NCI-H1105 treated with DMSO at 0.1 percent for 48 hours (cell line): ENCODE measurements around the gene PYDC1.
"Not testable (repeated sequence)": the region's sequence is repeated elsewhere in the genome, so short reads cannot be mapped to it uniquely, and the experiment has no call there.

Experiments used
- DNase-seq: peaks from one replicate; lab custom pipeline; 2025; lab: John Stamatoyannopoulos, UW

PYDC1 gene

DNA sequence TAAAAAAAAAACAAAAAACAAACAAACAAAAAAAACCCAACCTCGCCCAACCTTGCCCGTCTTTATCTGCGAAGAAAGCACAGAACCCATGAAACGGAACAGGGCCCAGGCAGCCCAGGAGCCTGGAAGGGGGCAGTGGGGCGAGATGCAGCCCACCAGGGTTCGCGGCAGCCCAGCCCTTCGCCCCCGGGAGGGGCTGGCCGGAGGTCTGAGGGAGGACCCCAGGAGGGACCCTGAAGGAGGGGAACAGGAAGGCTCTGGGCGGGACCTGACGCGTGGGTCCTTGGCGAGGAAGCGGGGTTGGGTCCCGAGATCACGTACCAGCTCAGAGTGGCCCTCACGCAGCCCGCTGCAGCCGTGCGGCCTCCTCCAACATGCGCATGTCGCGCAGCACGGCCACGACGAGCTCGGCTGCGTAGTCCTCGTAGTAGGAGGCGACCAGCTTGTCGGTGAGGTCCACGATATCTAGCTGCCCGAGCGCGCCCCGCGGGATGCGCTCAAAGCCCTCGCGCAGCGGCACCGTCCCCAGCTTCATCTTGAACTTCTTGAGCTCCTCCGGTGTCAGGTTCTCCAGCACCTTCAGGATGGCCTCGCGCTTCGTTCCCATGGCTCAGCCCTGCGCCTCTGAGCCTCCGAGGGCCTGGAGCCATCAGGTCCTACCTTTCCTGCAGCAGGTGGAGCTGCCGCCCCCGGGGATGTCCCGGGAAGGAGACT, at the start of gene PYDC1:
TSS of gene PYDC1 (minus strand) at position 714 of the 714 bp plus-strand sequence. CDS start at position 607, 107 bp downstream.
- no peak for DNase-seq

DNA sequence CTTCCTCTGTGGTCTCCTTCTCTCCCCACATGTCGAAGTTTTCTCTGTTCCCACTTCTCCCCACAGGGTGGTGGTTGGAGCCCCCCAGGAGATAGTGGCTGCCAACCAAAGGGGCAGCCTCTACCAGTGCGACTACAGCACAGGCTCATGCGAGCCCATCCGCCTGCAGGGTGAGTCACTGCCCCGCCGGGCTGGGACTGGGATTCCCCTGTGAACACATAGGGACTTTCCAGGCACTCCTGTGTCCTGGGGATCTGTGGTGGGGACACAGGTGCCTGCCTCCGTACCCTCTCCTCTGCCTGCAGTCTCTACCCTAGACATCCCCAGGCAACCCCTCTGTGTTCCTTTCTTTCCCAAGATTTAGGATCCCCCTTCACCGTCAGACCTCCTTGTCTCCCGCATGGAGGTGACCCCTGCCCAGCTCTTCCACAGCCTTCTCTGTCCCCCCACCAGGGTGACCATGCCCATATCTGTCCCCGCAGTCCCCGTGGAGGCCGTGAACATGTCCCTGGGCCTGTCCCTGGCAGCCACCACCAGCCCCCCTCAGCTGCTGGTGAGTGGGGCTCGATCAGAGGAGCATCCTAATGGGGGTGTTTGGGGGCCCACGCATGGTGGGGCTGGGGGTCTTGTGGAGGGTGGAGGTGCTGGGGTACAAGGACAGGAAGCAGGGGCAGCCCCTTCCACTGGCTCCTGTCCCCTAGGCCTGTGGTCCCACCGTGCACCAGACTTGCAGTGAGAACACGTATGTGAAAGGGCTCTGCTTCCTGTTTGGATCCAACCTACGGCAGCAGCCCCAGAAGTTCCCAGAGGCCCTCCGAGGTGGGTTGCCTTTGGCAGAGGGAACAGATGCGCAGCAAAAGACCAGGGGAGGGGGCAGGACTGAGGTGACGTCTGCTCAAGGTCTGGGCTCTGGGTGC, 48.7 kb upstream of the PYDC1 start:
- no peak for DNase-seq

DNA sequence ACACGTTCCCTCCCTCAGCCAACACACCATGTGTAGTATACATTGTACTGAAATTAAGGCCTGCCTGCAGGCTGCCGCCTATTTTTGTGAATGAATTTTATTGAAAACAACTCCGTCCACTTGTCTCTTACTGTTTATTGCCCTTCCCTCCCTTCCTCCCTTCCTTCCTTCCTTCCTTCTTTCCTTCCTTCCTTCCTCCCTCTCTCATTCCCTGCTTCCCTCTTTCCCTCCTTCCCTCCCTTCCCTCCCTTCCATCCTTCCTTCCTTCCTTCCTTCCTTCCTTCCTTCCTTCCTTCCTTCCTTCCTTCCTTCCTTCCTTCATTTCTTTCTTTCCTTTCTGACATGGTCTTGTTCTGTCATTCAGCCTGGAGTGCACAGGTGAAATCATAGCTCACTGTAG, 45.1 kb upstream of the PYDC1 start:
- DNase-seq, result no peak

DNA sequence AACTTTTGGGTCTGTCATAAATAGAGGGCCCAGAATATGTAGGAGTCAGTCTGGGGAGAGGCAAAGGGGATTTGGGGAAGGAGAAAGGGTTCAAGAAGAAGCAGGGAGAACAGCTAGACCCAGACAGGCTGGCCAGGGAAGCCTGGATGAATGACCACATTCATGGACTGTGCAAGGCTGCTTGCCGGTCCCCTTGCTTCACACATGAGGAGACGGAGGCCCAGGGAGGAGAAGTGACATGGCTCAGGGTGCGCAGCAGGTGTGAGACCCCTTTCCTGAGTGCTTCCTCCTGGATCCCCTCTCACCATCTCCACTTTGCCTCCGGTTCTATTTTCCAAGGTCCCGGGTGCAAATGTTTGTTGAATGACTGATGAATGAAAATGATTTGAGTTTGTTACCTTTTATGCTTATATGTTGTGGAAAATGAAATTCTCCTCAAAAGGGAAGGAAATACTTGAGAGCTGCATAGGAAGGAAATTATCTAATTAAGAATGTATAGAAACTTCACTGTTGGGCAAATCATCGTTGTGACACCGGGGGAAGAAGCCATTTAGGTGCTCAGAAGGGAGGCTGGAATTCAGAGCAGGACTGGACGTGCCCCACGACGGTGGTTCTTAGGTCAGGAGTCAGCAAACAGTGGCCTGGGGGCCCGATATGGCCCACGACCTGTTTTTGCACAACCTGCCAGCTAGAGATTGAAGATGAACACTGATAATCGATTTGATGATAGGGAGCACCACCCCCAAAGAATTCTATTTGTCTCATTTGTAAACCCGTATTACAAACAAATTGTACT, 43.4 kb upstream of the PYDC1 start:
- no peak for DNase-seq

DNA sequence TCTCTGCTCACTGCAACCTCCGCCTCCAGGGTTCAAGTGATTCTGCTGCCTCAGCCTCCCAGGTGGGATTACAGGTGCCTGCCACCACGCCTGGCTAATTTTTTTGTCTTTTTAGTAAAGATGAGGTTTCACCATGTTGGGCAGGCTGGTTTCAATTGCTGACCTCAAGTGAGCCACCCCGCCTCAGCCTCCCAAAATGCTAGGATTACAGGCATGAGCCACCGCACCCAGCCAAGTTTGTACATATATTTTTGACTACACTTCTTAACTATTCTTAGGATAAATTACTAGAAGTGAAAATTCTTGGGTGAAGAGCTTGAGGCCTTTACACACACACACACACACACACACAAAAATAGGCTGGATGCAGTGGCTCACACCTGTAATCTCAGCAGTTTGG, 41.4 kb upstream of the PYDC1 start:
- DNase-seq, result no peak

DNA sequence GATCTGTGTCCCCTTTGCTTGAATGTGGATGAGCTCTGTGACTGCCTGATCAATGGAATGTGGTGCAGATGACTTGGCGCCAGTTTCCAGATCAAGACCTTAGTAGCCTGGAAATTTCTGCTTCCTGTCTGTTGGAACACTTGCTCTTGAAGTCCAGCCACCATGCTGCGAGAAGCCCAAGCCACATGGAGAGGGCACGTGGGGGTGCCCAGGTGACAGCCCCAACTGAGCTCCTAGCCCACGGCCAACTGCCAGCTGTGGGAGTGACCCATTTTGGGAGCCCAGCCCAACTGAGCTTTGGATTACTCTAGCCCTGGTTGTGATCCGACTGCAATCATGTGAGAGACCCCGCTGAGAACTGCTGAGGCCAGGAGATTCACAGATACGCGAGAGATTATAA, 39.5 kb upstream of the PYDC1 start:
- DNase-seq, result no peak

DNA sequence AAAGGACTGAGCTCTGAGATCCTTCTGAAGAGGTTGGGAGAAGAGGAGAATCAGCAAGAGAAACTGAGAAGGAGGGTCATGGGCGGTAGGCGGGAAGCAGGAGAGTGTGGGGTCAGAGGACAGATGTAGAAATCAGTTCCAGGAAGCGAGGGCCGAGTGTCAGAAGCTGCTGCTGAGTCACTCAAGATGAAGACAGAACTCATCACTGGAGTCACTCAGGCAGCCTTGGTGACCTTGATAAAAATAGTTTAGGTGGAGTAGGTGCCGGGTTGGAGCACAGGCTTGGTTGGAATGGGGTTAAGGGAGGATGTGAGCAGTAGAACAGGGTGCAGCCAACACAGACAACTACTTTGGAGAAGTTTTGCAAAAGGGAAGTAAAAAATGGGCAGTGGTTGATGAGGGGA, 36.7 kb upstream of the PYDC1 start:
- no peak for DNase-seq

DNA sequence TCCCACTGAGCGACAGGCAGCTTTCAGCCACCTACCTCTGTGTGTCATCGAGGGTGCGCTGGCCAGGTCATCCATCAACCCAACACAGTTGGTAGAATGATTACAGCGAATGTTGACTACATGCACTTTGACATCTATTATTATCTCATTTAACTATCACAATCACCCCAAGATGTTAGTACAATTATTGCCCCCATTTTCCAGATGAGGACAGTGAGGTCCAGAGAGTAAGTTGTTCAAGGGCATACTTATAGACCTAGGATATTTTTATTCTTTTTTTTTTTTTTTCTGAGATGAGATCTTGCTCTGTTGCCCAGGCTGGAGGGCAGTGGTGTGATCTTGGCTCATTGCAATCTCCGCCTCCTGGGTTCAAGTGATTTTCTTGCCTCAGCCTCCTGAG, 34.5 kb upstream of the PYDC1 start:
- DNase-seq, result no peak

DNA sequence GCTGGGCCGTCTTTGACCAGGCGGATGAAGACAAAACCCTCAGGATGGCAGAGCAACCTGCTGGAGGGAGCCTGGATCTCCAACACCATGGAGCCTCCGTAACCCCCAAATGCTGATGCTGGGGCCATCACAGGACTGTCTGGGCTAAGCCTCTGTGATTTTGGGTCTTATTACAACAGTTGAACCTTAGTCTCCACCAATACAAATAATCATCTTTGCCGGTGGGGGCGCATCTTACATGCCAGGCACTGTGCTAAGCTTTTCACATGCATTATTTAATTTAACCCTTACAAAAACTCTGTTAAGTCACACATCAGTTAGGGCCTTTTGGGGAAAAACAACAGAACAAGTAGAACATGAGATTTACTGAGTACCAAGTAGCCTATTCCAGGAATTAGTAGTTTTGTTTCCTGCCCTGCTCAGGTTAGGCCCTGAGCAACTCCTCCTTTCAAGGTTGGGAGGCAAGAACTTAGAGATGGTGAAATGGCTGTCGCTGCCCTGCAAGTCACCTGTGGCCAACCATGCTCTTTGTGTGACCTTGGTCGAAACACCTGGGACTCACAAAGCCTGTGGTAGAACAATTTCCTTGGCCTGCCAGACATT, 33.9 kb upstream of the PYDC1 start:
- DNase-seq, result no peak

DNA sequence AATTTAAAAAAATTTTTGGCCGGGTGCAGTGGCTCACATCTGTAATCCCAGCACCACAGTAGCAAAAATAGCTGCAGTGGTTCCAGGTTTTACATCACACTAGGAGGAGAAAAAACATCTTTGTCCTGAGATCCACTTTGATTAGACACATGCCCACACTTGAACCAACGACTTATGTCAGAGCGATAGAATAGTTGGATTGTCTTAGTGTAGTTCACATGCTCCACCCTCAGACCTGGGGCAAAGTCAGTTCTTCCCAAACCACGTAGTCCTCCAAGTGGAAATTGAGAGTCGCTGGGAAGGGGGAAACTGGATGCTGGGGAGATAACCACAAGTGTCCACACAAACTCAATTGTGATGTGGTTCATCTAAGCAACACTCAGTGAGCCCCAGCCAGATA, 31.4 kb upstream of the PYDC1 start:
- DNase-seq, result no peak

DNA sequence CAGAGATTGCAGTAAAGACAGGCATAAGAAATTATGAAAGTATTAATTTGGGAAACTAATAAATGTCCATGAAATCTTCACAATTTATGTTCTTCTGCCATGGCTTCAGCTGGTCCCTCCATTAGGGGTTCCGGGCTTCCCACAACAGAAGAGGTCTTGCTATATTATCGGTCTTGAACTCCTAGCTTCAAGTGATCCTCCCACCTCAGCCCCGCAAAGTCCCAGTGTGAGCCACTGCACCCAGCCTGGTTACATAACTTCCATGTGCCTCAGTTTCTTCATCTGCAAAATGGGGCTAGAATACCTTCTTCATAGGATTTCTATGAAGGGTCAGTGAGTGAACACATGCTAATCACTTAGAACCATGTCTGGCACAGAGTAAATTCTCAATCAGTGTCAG, 29.4 kb upstream of the PYDC1 start:
- no peak for DNase-seq

DNA sequence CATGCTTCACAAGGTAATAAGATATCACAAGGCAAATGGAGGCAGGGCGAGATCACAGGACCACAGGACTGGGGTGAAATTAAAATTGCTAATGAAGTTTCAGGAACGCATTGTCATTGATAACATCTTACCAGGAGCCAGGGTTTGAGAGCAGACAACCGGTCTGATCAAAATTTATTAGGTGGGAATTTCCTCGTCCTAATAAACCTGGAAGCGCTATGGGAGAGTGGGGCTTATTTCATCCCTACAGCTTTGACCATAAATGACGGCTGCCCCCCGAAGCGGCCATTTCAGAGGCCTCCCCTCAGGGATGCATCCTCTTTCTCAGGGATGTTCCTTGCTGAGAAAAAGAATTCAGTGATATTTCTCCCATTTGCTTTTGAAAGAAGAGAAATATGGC, 28.7 kb upstream of the PYDC1 start:
- not testable (repeated sequence) for DNase-seq

DNA sequence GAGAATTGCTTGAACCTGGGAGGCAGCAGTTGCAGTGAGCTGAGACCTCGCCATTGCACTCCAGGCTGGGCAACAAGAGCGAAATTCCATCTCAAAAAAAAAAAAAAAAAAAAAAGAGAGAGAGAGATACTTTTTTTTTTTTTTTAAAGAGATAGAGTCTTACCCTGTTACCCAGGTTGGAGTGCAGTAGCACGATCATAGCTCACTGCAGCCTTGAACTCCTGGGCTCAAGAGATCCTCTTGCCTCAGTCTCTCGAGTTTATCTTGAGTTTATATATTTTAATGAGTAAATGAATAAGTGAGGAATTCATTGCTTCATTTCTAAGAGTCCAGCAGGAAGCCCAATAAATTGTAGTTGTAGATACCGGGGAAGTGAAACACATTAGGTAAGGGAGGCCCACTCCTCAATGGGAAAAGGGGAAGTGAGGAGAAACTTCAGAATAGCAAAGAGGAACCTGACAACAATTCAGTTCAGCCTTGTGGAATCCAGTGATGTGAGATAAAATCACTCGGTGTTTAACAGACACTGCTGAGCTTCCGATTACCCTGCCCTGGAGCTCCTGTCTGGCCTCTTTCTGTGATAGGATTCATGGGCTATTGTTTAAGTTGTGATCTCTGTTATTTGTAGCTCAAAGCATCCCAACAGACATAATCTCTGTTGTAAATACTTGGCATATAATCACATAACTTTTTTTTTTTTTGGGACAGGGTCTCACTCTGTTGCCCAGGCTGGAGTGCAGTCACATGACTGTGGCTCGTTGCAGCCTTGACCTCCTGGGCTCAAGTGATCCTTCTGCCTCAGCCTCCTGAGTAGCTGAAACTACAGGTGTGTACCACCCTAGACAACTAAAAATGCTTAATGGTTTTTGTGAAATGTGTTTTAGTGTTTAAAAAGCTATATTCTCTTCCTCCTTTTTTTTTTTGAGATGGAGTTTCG, 27.1 kb upstream of the PYDC1 start:
- no peak for DNase-seq

DNA sequence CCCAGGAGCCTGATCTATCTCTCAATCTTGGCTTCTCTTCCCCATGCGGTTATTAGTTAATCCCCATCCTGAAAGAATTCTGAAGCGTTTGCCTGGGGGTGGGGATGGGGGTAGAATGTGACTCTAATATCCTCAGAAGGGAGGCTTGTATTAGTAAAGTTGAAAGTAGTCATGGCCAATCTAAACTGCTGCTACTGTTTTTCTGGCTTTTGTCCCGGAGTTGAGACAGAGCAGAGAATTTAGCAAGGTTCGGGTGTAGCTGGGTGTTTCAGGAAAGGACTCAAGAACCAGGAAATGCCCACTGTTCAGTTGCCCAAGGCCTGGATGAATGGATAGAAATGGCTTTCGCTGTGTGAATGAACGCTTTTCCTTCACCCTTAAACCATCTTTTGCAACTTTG, 25.3 kb upstream of the PYDC1 start:
- no peak for DNase-seq

DNA sequence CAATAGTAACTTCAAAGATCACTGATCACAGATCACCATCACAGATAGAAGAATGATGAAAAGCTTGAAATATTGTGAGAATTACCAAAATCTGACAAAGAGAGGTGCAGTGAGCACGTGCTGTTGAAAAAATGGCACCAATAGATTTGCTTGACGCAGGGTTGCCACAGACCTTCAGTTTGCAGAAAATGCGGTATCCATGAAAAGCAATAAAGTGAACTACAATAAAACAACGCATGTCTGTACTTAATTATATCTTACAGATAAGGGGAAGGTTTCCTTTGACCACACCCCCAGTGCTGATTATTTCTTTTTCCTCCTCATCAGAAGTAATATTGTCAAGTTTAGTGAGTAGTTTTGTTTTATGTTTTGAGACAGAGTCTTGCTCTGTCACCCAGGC, 21.1 kb upstream of the PYDC1 start:
- no peak for DNase-seq

DNA sequence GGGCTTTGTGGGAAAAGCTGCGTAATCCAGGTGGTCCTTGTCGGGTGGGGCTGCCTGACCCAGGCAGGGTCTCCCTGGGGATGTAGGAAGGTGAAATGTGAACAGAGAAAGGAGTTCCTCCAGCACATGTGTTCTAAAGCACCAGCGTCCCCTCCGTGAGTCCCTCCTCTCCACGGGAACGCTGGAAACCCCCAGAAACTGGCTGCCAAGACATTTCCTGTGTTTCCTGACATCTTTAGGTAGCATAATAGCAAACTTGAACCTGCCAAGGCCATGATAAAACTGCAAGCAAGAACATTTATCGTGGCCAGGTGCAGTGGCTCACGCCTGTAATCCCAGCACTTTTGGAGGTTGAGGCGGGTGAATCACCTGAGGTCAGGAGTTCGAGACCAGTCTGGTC, 12.6 kb upstream of the PYDC1 start:
- DNase-seq, result no peak

DNA sequence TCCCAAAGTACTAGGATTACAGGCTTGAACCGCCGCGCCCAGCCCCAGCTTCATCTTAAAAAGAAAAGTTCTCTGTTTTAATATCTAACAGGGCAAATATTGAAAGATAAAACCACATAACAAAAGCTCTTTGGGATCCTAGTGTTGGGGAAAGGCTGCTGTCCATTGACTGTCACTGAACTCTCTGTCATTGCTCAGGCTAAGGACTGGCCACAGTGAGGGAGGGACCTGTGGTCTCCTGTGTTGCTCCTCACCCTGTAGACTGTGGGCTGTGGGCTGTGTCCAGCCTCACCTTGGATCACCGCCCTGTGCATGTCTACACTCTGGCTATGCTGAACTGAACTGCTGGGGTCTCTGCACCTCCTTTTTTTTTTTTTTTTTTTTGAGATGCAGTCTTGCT, 11.3 kb upstream of the PYDC1 start:
- no peak for DNase-seq

DNA sequence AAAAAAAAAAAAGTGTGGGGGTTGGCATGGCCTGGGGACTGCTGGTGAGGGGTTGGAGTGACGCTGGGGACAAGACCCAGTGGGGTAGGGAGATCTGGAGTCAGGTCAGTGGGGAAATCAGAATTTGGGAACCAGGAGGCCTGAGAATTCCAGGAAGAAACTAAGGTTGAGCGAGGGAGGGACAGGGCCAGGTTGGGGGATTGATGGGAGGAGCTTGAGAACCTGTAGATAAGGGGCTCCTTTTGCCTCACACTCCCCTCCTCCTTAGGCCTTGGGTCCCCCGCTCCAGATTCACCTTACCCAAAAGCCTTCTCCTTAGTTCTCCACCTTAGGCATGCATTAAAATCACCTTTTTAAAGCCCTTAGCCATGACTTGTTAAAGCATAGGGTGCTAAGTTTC, 8.3 kb upstream of the PYDC1 start:
- no peak for DNase-seq

DNA sequence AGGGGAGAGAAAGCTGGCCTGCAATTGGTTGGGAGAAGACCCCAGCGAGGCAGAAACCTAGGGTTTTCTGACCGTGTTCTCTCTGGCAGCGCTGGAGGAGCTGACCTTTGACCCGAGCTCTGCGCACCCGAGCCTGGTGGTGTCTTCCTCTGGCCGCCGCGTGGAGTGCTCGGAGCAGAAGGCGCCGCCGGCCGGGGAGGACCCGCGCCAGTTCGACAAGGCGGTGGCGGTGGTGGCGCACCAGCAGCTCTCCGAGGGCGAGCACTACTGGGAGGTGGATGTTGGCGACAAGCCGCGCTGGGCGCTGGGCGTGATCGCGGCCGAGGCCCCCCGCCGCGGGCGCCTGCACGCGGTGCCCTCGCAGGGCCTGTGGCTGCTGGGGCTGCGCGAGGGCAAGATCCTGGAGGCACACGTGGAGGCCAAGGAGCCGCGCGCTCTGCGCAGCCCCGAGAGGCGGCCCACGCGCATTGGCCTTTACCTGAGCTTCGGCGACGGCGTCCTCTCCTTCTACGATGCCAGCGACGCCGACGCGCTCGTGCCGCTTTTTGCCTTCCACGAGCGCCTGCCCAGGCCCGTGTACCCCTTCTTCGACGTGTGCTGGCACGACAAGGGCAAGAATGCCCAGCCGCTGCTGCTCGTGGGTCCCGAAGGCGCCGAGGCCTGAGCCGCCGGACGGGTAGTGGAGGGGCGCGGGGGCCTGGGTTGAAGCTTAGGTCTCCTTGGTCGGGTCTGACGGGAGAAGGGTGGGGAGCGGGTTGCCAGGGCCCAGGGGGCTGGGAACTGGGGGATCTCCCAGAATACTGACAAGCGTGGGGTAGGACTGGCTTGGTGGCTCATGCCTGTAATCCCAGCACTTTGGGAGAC, 7.4 kb upstream of the PYDC1 start:
- DNase-seq, result no peak

DNA sequence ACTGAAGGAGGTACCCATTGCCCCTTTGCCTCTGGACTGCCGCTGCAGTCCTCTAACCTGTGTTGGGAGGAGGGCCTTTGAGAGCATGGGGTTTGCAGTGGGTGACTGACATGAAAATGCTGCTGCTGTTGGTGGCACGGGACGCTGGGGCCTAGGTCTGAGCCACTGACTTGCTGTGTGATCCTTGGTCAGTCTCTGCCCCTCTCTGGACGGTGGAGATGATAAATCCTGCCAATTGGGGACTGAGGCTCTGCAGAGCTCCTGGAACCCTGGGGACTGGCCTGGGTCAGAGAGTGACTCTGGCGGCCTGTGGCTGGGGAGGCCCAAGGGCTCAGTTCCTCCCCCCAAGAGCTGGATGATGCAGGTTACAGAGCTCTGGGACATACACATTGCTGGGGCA, 6.1 kb upstream of the PYDC1 start:
- DNase-seq, result no peak
